GM12875 (cell line): ENCODE data around the gene GAL.

ENCODE experiments used
- H3K4me3 ChIP-seq: one replicate; pipeline ENCODE4 v1.5.1; 2011; ENCODE audit warnings: low read depth, low read length, control low read depth
- CTCF ChIP-seq: IDR thresholded peaks from 2 replicates; pipeline ENCODE4 v1.5.1; 2011; ENCODE audit warnings: low read depth, mild to moderate bottlenecking, control low read depth, inconsistent platforms, low read length, moderate library complexity, borderline replicate concordance; ENCODE audit not compliant: insufficient read depth

GAL gene

DNA sequence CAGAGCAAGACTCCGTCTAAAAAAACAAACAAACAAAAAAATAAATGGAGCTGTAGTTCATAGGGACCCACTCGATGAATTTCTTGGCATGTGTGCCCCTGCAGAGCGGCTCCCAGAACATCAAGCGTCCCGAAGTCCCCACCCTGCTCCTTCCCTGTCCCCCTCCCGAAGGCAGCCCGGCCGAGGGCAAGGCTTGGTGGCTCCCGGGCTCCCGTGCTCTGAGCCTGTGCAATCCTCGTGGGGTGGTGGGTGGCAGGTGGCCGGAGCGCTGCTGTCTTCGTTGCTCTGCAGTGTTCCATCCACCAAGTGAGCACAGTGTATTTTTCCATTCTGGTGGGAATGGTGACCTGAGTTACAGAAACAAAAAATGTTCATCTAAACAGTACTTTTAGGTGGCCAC, 33.5 kb upstream of the GAL start:
- no peak for TF ChIP-seq CTCF
- no peak overlapping the region for H3K4me3 ChIP-seq

DNA sequence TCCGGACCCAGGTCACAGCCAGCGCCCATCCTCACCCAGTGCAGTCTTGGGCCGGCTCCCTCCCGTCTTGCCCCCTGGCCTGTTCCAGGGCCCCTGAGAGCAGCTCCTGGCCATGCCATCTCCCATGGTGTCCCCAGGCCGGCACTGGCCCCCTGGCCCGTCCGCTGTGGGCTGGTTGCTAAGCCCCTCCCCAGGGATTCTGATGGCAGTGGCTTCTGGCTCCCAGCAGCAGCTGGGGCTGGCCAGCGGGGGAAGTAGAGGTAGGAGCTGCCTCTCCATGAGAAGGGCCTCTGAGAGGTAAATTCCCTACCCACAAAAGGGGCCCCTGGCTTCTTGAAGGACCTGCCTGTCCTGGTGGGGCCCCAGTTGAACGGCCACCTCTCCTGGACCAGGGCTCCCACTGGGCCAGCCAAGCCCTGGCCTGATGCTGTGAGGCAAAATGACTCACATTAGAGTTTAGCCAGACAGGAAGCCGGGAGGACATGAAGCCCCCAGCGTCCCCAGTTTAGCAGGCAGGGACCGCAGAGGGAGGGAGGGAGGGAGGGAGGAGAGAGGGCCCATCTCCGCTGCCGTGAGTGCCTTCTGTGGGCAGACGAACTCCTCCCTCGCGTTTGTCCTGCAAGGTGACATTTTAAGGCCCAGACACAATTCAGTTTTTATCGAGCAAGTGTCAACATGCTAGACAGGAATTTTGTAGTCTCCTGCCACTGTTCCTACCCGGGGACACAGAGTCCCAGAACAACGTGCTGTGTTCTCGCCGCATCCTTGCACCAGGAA, 32.9 kb upstream of the GAL start:
- no peak for TF ChIP-seq CTCF
- no peak overlapping the region for H3K4me3 ChIP-seq

DNA sequence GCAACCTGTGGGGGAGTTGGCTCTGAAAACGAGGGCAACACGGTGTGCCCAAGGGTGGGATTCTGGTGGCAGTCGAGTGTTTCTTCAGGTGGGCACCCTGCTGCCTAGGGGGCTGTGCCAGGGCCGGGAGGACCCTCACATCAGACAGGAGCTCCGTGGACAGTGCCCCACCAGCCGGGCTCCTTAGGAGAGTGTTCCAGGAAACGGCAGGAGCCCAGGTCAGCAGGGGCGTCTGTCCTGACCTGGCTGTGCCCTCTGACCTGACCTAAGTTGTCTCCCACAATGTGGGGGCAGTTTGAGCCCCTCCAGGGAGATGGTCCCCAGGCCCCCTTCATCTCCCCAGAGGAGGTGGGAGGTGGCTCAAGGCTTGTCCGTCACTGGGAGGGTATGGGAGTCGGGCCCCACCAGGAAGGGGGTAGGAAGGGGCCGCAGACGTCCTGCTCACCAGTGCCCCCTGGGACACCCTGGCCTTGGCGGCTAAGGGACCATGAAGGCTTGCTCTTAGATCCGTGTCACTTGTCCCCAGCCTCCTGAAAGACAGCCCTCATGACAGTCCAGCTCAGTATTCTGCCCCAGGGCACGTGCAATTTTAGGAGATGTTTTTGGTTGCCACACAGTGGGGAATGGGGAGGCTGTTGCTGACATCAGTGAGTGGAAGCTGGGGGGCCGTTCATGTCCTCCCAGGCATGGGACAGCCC, 32.2 kb upstream of the GAL start:
- no peak overlapping the region for H3K4me3 ChIP-seq

GRCh38 chr11:68652683-68653156, 31.6 kb upstream of the GAL start:
- no peak for TF ChIP-seq CTCF
- no peak overlapping the region for H3K4me3 ChIP-seq

More for the DNA sequence above, 32.2 kb upstream of the GAL start:
- TF ChIP-seq CTCF: no peak

GRCh38 chr11:68653486-68654430, 30.6 kb upstream of the GAL start:
- no peak overlapping the region for H3K4me3 ChIP-seq
- no peak for TF ChIP-seq CTCF

DNA sequence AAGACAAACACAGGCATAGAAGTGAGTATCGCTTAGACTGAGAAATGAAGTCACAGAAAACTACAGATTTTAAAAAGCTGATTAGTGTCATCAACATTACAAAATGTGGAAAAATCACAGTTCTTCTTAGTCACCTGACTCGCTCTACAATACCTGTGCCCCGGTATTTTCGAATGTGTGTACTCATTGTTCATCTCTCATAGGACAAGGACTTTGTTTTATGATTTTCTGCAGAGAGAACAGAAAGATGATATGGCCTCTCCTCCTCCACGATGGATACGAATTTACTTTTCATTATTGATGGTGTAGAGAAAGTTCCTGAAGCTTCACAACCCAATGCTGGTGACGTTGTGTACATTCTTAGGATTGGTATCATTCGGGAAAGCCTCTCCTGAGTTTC, 29.4 kb upstream of the GAL start:
- no peak for TF ChIP-seq CTCF
- H3K4me3 ChIP-seq: no peak overlapping the region
